ENCODE results near the gene HTR1D. TPM values are rescaled to one million over a fixed set of nuclear protein-coding genes. Genes with fewer than 3 reads are reported as not detected.
"Not testable (repeated sequence)": the region's sequence is repeated elsewhere in the genome, so short reads cannot be mapped to it uniquely, and the experiment has no call there.

HTR1D gene
- polyA plus RNA-seq, 1 donor (not counting 4 experiments of a cell fraction or from before 2014, with no cell fraction given): 0.08 TPM

GRCh38 chr1:23227806-23228205 lies 10.5 kb upstream of the HTR1D start:
- H3K9me1 ChIP-seq (ENCODE audit: control insufficient read depth, extremely low read depth, insufficient read depth, low read length): no peaks in the 10 kb centered on the region
- H3K27ac ChIP-seq (ENCODE audit: control insufficient read depth, insufficient read depth, low read length): no peak overlapping the region
- no peak overlapping the region for H3K4me2 ChIP-seq (ENCODE audit: control insufficient read depth, extremely low read depth, insufficient read depth, low read depth, low read length)
- no peak overlapping the region for H3K4me3 ChIP-seq (ENCODE audit: control insufficient read depth in 2 of 3, extremely low read depth in 1 of 3, insufficient read depth in 2 of 3, low read depth in 1 of 3, low read length in 3 of 3)
- no peaks in the 10 kb centered on the region for H4K20me1 ChIP-seq (ENCODE audit: control insufficient read depth, extremely low read depth, insufficient read depth, low read length)
- FAIRE-seq (no peak), DNase-seq (ENCODE audit: low read depth, low spot score) (no peak)
- no peak for TF ChIP-seq EZH2 (IDR thresholded peaks at IDR 0.05; ENCODE audit: low read length)
- no peaks in the 10 kb centered on the region for H3K79me2 ChIP-seq (ENCODE audit: control insufficient read depth, insufficient read depth, low read length)
- no peak overlapping the region for H3K9ac ChIP-seq (ENCODE audit: control insufficient read depth, extremely low read depth, insufficient read depth, low read length)
- dilution Hi-C loops (cut with MboI; ENCODE audit: extremely low pct_ligation_motif_present, low sequenced_read_pairs): no loop called here
- H3K36me3 ChIP-seq (ENCODE audit: control insufficient read depth in 2 of 2, extremely low read depth in 1 of 2, insufficient read depth in 2 of 2, low read length in 2 of 2): no peaks in the 10 kb centered on the region
- H2AFZ ChIP-seq (ENCODE audit: control insufficient read depth, low read length): no peak overlapping the region
- peaks cover 10% of the 10 kb centered on the region for H3K4me1 ChIP-seq (ENCODE audit: control insufficient read depth, extremely low read depth, insufficient read depth, low read length)
- no peaks in the 10 kb centered on the region for H3K9me3 ChIP-seq (ENCODE audit: control insufficient read depth, low read depth, low read length)
- no peaks in the 10 kb centered on the region for H3K27me3 ChIP-seq (ENCODE audit: control insufficient read depth, extremely low read depth, insufficient read depth, low read length)

- no peak for DNase-seq (ENCODE audit: low read depth, low spot score)
- H3K4me2 ChIP-seq (ENCODE audit: control insufficient read depth, extremely low read depth, insufficient read depth, low read depth, low read length): peak overlapping the region; percentile 33
- H3K4me1 ChIP-seq (ENCODE audit: control insufficient read depth, extremely low read depth, insufficient read depth, low read length): peaks cover 10% of the 10 kb centered on the region
- no peaks in the 10 kb centered on the region for H3K27me3 ChIP-seq (ENCODE audit: control insufficient read depth, extremely low read depth, insufficient read depth, low read length)
- TF ChIP-seq CTCF (optimal IDR thresholded peaks at IDR 0.05 in 1 of 3, IDR thresholded peaks at IDR 0.05 in 1 of 3, conservative IDR thresholded peaks at IDR 0.05 in 1 of 3; ENCODE audit: extremely low read depth in 1 of 3, insufficient read depth in 2 of 3, low read length in 3 of 3) (no peak), EZH2 (IDR thresholded peaks at IDR 0.05; ENCODE audit: low read length) (no peak)
- no peaks in the 10 kb centered on the region for H3K9me1 ChIP-seq (ENCODE audit: control insufficient read depth, extremely low read depth, insufficient read depth, low read length)
- peak overlapping the region; percentile 93 for H2AFZ ChIP-seq (ENCODE audit: control insufficient read depth, low read length)
- no peaks in the 10 kb centered on the region for H3K79me2 ChIP-seq (ENCODE audit: control insufficient read depth, insufficient read depth, low read length)
- peak; percentile 73 for FAIRE-seq
- H3K9ac ChIP-seq (ENCODE audit: control insufficient read depth, extremely low read depth, insufficient read depth, low read length): no peak overlapping the region
- no peaks in the 10 kb centered on the region for H4K20me1 ChIP-seq (ENCODE audit: control insufficient read depth, extremely low read depth, insufficient read depth, low read length)
- H3K27ac ChIP-seq (ENCODE audit: control insufficient read depth, insufficient read depth, low read length): no peak overlapping the region
- no peaks in the 10 kb centered on the region for H3K36me3 ChIP-seq (ENCODE audit: control insufficient read depth in 2 of 2, extremely low read depth in 1 of 2, insufficient read depth in 2 of 2, low read length in 2 of 2)
- peak overlapping the region in 1 of 3 experiments; percentile 31 for H3K4me3 ChIP-seq (ENCODE audit: control insufficient read depth in 2 of 3, extremely low read depth in 1 of 3, insufficient read depth in 2 of 3, low read depth in 1 of 3, low read length in 3 of 3)
- no peaks in the 10 kb centered on the region for H3K9me3 ChIP-seq (ENCODE audit: control insufficient read depth, low read depth, low read length)
- dilution Hi-C loops (cut with MboI; ENCODE audit: extremely low pct_ligation_motif_present, low sequenced_read_pairs): no loop called here
Measured at GRCh38 chr1:23224739-23225648, 7.7 kb upstream of the HTR1D start.

DNA sequence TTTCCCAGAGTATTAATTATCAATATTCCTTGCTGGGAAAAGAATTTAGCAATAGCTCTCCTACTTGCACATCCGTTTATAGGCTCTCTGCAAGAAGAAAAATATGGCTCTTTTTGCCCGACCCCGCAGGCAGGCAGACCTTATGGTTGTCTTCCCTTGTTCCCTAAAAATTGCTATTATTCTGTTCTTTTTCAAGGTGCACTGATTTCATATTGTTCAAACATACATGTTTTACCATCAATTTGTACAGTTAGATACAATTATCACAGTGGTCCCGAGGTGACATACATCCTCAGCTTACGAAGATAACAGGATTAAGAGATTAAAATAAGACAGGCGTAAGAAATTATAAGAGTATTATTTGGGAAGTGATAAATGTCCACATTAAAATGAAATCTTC lies 6.7 kb upstream of the HTR1D start:
- H3K36me3 ChIP-seq (ENCODE audit: control insufficient read depth in 2 of 2, extremely low read depth in 1 of 2, insufficient read depth in 2 of 2, low read length in 2 of 2); H3K9me3 ChIP-seq (ENCODE audit: control insufficient read depth, low read depth, low read length); FAIRE-seq: not testable (repeated sequence)

GRCh38 chr1:23223490-23223951 lies 6.2 kb upstream of the HTR1D start:
- H3K9ac ChIP-seq (ENCODE audit: control insufficient read depth, extremely low read depth, insufficient read depth, low read length); H3K4me3 ChIP-seq (ENCODE audit: control insufficient read depth in 2 of 3, extremely low read depth in 1 of 3, insufficient read depth in 2 of 3, low read depth in 1 of 3, low read length in 3 of 3); H3K27me3 ChIP-seq (ENCODE audit: control insufficient read depth, extremely low read depth, insufficient read depth, low read length); H3K4me2 ChIP-seq (ENCODE audit: control insufficient read depth, extremely low read depth, insufficient read depth, low read depth, low read length); H3K9me1 ChIP-seq (ENCODE audit: control insufficient read depth, extremely low read depth, insufficient read depth, low read length); FAIRE-seq; H3K4me1 ChIP-seq (ENCODE audit: control insufficient read depth, extremely low read depth, insufficient read depth, low read length); H2AFZ ChIP-seq (ENCODE audit: control insufficient read depth, low read length); H3K79me2 ChIP-seq (ENCODE audit: control insufficient read depth, insufficient read depth, low read length); dilution Hi-C loops (cut with MboI; ENCODE audit: extremely low pct_ligation_motif_present, low sequenced_read_pairs); H3K27ac ChIP-seq (ENCODE audit: control insufficient read depth, insufficient read depth, low read length); H3K9me3 ChIP-seq (ENCODE audit: control insufficient read depth, low read depth, low read length); DNase-seq (ENCODE audit: low read depth, low spot score); H4K20me1 ChIP-seq (ENCODE audit: control insufficient read depth, extremely low read depth, insufficient read depth, low read length); H3K36me3 ChIP-seq (ENCODE audit: control insufficient read depth in 2 of 2, extremely low read depth in 1 of 2, insufficient read depth in 2 of 2, low read length in 2 of 2): not testable (repeated sequence)

More for the DNA sequence above, 6.7 kb upstream of the HTR1D start:
- H3K27me3 ChIP-seq (ENCODE audit: control insufficient read depth, extremely low read depth, insufficient read depth, low read length); H4K20me1 ChIP-seq (ENCODE audit: control insufficient read depth, extremely low read depth, insufficient read depth, low read length); H3K4me2 ChIP-seq (ENCODE audit: control insufficient read depth, extremely low read depth, insufficient read depth, low read depth, low read length); H2AFZ ChIP-seq (ENCODE audit: control insufficient read depth, low read length); H3K27ac ChIP-seq (ENCODE audit: control insufficient read depth, insufficient read depth, low read length); H3K4me3 ChIP-seq (ENCODE audit: control insufficient read depth in 2 of 3, extremely low read depth in 1 of 3, insufficient read depth in 2 of 3, low read depth in 1 of 3, low read length in 3 of 3); H3K4me1 ChIP-seq (ENCODE audit: control insufficient read depth, extremely low read depth, insufficient read depth, low read length); H3K79me2 ChIP-seq (ENCODE audit: control insufficient read depth, insufficient read depth, low read length); DNase-seq (ENCODE audit: low read depth, low spot score); H3K9ac ChIP-seq (ENCODE audit: control insufficient read depth, extremely low read depth, insufficient read depth, low read length); H3K9me1 ChIP-seq (ENCODE audit: control insufficient read depth, extremely low read depth, insufficient read depth, low read length); dilution Hi-C loops (cut with MboI; ENCODE audit: extremely low pct_ligation_motif_present, low sequenced_read_pairs): not testable (repeated sequence)

All from keratinocyte (primary cell).